Esophagus muscularis mucosa (tissue), 4 donors: ENCODE measurements around the gene PRAME. TPM values are rescaled to one million over a fixed set of nuclear protein-coding genes. Genes with fewer than 3 reads are reported as not detected.
"Not testable (repeated sequence)": the region's sequence is repeated elsewhere in the genome, so short reads cannot be mapped to it uniquely, and the experiment has no call there.

Source experiments
- DNase-seq: peaks from one replicate; pipeline ENCODE4 v3.0.0-alpha.2; 2017; ENCODE audit errors: extremely low spot score
- H3K27ac ChIP-seq, 4 donors: fragments of 200-600 bp; sonication (generic); replicated peaks in 1 of 4; 1 replicate in 3 of 4; 2 replicates in 1 of 4; pipeline ENCODE4 v1.5.1; 2016 to 2019; ENCODE audit warnings: mild to moderate bottlenecking in 1 of 4
- H3K27me3 ChIP-seq, 4 donors: fragments of 200-600 bp; sonication (generic); one replicate each; pipeline versions ENCODE4 v1.5.1 to v1.6.0; 2016 to 2019
- H3K36me3 ChIP-seq, 4 donors: fragments of 200-600 bp; sonication (generic); one replicate each; pipeline ENCODE4 v1.5.1; 2016 to 2019
- H3K4me1 ChIP-seq, 4 donors: fragments of 200-600 bp; sonication (generic); one replicate each; pipeline ENCODE4 v1.5.1; 2016 to 2019
- H3K4me3 ChIP-seq, 4 donors: fragments of 200-600 bp; sonication (generic); 1 replicate in 2 of 4; 2 replicates in 2 of 4; pipeline ENCODE4 v1.5.1; 2016 to 2019; ENCODE audit warnings: mild to moderate bottlenecking in 4 of 4, moderate library complexity in 1 of 4
- H3K9me3 ChIP-seq, 4 donors: fragments of 200-600 bp; sonication (generic); 1 replicate in 3 of 4; 2 replicates in 1 of 4; pipeline ENCODE4 v1.5.1; 2016 to 2019
- EP300 ChIP-seq: sonication (generic); formaldehyde crosslinking; IDR thresholded peaks from one replicate; pipeline ENCODE4 v1.6.1; 2017; ENCODE audit warnings: antibody characterized with exemption
- POLR2A ChIP-seq: fragments of 450-650 bp; IDR thresholded peaks from one replicate; pipeline ENCODE4 v1.6.1; 2017; ENCODE audit warnings: antibody characterized with exemption, moderate library complexity, mild to moderate bottlenecking, low read depth
- POLR2AphosphoS5 ChIP-seq, 2 donors: sonication (generic); formaldehyde crosslinking; IDR thresholded peaks; one replicate each; pipeline ENCODE4 v1.6.1; 2017; ENCODE audit warnings: antibody characterized with exemption in 2 of 2
- WGBS: methylation state at CpG from one replicate; pipeline ENCODE4 v1.1.5; 2018; 5-methylcytosine and 5-hydroxymethylcytosine counted together
- intact Hi-C: fragments of 100-400 bp; cut with DNase I; formaldehyde crosslinking; loops from one replicate; pipeline ENCODE4 v1.15.1; 2023
- total RNA-seq, 4 donors: library from RNA; depleted of rRNA; stranded (reverse); fragments of >200 nt; gene quantifications; one replicate each; pipeline versions ENCODE4 v1.1.0 to v1.2.1, GENCODE V29; 2016
- TF ChIP-seq, protein P1 (sequence below), 3 experiments: fragments of 200-600 bp in 2 of 3; fragments of 450-650 bp in 1 of 3; sonication (generic) in 2 of 3; IDR thresholded peaks; one replicate each; pipeline ENCODE4 v1.5.1; 2017 to 2019; ENCODE audit warnings: antibody characterized with exemption in 3 of 3, mild to moderate bottlenecking in 2 of 3, moderate library complexity in 1 of 3

PRAME gene
- total RNA-seq, 4 donors from 2014 or later, result not detected

DNA sequence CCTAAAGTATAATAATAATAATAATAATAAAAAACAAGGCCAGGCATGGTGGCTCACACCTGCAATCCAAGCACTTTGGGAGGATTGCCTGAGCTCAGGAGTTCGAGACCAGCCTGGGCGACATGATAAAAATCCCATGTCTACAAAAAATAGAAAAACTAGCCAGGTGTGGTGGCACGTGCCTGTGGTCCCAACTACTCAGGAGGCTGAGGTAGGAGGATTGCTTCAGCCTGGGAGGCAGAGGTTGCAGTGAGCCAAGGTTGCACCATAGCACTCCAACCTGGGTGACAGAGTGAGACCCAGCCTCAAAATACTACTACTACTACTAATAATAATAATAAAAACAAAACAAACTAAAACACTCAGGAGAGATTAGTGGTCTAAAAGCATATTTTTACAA, 23.4 kb downstream of the PRAME start:
- no peaks in the 10 kb centered on the region for H3K4me1 ChIP-seq
- DNase-seq, result no peak
- no peak overlapping the region for H3K4me3 ChIP-seq
- WGBS, result 86% methylated on average over 3 of the region's 3 CpGs
- H3K9me3 ChIP-seq, result peaks cover 0 to 7% (median 0%) of the 10 kb centered on the region in 4 donors
- H3K27me3 ChIP-seq, result peaks cover 0 to 23% (median 0%) of the 10 kb centered on the region in 4 donors
- H3K27ac ChIP-seq, result no peak overlapping the region
- intact Hi-C loops, result no loop called here
- no peaks in the 10 kb centered on the region for H3K36me3 ChIP-seq
- no peak for TF ChIP-seq EP300
- no peak for TF ChIP-seq POLR2AphosphoS5 (IDR thresholded peaks at IDR 0.05)
- no peak for TF ChIP-seq POLR2A
- TF ChIP-seq, protein P1, sequence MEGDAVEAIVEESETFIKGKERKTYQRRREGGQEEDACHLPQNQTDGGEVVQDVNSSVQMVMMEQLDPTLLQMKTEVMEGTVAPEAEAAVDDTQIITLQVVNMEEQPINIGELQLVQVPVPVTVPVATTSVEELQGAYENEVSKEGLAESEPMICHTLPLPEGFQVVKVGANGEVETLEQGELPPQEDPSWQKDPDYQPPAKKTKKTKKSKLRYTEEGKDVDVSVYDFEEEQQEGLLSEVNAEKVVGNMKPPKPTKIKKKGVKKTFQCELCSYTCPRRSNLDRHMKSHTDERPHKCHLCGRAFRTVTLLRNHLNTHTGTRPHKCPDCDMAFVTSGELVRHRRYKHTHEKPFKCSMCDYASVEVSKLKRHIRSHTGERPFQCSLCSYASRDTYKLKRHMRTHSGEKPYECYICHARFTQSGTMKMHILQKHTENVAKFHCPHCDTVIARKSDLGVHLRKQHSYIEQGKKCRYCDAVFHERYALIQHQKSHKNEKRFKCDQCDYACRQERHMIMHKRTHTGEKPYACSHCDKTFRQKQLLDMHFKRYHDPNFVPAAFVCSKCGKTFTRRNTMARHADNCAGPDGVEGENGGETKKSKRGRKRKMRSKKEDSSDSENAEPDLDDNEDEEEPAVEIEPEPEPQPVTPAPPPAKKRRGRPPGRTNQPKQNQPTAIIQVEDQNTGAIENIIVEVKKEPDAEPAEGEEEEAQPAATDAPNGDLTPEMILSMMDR (IDR thresholded peaks at IDR 0.05), result no peak

- no peaks in the 10 kb centered on the region for H3K36me3 ChIP-seq
Measured at GRCh38 chr22:22534604-22535415, 24.3 kb downstream of the PRAME start.

DNA sequence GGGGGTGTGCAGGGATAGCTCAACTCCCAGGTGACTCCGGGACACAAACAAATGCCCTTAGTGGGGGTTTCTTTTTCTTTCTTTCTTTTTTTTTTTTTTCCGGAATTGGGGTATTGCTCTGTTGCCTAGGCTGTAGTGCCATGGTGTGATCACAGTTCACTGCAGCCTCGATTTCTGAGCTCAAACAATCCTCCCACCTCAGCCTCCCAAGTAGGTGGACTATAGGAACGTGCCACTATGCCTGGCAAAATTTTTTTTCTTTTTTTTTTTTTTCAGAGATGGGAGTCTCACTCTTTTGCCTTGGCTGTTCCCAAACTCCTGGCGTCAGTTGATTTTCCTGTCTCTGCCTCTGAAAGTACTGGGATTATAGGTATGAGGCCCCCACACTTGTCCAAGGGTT, 25.2 kb downstream of the PRAME start:
- Histone ChIP-seq H3K4me1 (no peaks in the 10 kb centered on the region), H3K9me3 (no peaks in the 10 kb centered on the region), H3K4me3 (no peak overlapping the region), H3K27ac (no peak overlapping the region), H3K36me3 (no peaks in the 10 kb centered on the region), H3K27me3 (peaks cover 0 to 19% (median 0%) of the 10 kb centered on the region in 4 donors)
- TF ChIP-seq EP300, result no peak
- TF ChIP-seq POLR2A, result no peak
- no peak for TF ChIP-seq POLR2AphosphoS5 (IDR thresholded peaks at IDR 0.05)
- TF ChIP-seq, protein P1 (IDR thresholded peaks at IDR 0.05), result no peak
- no peak for DNase-seq
- WGBS, result 79% methylated on average over 5 of the region's 5 CpGs
- intact Hi-C loops, result no loop called here

More at GRCh38 chr22:22534604-22535415, 24.3 kb downstream of the PRAME start:
- H3K27ac ChIP-seq, result no peak overlapping the region
- H3K9me3 ChIP-seq, result peaks cover 0 to under 1% (median 0%) of the 10 kb centered on the region in 4 donors
- no peak overlapping the region for H3K4me3 ChIP-seq
- H3K27me3 ChIP-seq, result peaks cover 0 to 16% (median 0%) of the 10 kb centered on the region in 4 donors
- 86% methylated on average over 9 of the region's 9 CpGs for WGBS
- no peak for TF ChIP-seq POLR2A
- TF ChIP-seq EP300, result no peak
- no peak for TF ChIP-seq POLR2AphosphoS5 (IDR thresholded peaks at IDR 0.05)
- TF ChIP-seq, protein P1 (IDR thresholded peaks at IDR 0.05), result no peak
- no peak for DNase-seq
- intact Hi-C loops, result no loop called here
- H3K4me1 ChIP-seq, result no peaks in the 10 kb centered on the region

DNA sequence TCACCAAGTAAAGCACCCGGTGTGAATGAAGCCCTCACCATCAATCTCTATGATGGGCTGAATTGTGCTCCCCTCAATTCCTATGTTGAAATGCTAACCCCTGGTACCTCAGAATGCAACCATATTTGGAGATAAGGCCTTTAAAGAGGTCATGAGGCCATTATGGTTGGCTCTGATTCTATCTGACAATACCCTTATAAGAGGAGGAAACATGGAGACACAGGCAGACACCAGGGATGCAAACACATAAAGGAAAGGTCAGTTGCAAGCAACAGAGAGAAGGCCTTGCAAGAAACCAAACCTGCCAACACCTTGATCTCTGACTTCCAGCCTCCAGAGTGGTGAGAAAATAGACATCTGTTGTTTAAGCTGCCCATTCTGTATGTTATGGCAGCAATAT, 25.6 kb downstream of the PRAME start:
- no peaks in the 10 kb centered on the region for H3K4me1 ChIP-seq
- no peaks in the 10 kb centered on the region for H3K9me3 ChIP-seq
- no peak overlapping the region for H3K4me3 ChIP-seq
- WGBS, result 86% methylated on average over 1 of the region's 1 CpG
- TF ChIP-seq, protein P1 (IDR thresholded peaks at IDR 0.05), result no peak
- TF ChIP-seq EP300 (no peak), POLR2A (no peak), POLR2AphosphoS5 (IDR thresholded peaks at IDR 0.05) (no peak)
- no peak for DNase-seq
- intact Hi-C loops, result no loop called here
- H3K27ac ChIP-seq, result no peak overlapping the region
- H3K36me3 ChIP-seq, result no peaks in the 10 kb centered on the region
- peaks cover 0 to 22% (median 0%) of the 10 kb centered on the region in 4 donors for H3K27me3 ChIP-seq

DNA sequence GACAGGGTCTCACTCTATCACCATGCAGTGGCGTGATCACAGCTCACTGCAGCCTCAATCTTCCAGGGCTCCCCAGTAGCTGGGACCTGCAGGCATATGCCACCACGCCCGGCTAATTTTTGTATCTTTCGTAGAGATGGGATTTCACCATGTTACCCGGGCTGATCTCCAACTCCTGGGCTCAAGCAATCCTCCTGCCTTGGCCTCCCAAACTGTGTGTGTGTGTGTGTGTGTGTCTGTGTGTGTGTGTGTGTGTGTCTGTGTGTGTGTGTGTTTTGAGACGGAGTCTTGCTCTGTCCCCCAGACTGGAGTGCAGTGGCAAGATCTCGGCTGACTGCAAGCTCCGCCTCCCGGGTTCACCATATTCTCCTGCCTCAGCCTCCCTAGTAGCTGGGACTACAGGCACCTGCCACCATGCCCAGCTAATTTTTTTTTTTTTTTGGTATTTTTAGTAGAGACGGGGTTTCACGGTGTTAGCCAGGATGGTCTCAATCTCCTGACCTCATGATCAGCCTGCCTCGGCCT, 26.5 kb downstream of the PRAME start:
- H3K27me3 ChIP-seq, result peaks cover 0 to 22% (median 0%) of the 10 kb centered on the region in 4 donors
- H3K27ac ChIP-seq, H3K4me3 ChIP-seq, intact Hi-C loops, DNase-seq, H3K4me1 ChIP-seq, H3K9me3 ChIP-seq, H3K36me3 ChIP-seq: not testable (repeated sequence)
- WGBS, result 94% methylated on average over 12 of the region's 12 CpGs
